NCI-H187 (cell line): ENCODE measurements around the gene SCAF8.
A peak's percentile ranks its signal among the peaks of the same experiment; 100 is the strongest.
"Not testable (repeated sequence)": the region's sequence is repeated elsewhere in the genome, so short reads cannot be mapped to it uniquely, and the experiment has no call there.

Experiments
- DNase-seq, 2 experiments: peaks; one replicate each; lab custom pipeline; 2025; lab: John Stamatoyannopoulos, UW

Gene SCAF8, protein sequence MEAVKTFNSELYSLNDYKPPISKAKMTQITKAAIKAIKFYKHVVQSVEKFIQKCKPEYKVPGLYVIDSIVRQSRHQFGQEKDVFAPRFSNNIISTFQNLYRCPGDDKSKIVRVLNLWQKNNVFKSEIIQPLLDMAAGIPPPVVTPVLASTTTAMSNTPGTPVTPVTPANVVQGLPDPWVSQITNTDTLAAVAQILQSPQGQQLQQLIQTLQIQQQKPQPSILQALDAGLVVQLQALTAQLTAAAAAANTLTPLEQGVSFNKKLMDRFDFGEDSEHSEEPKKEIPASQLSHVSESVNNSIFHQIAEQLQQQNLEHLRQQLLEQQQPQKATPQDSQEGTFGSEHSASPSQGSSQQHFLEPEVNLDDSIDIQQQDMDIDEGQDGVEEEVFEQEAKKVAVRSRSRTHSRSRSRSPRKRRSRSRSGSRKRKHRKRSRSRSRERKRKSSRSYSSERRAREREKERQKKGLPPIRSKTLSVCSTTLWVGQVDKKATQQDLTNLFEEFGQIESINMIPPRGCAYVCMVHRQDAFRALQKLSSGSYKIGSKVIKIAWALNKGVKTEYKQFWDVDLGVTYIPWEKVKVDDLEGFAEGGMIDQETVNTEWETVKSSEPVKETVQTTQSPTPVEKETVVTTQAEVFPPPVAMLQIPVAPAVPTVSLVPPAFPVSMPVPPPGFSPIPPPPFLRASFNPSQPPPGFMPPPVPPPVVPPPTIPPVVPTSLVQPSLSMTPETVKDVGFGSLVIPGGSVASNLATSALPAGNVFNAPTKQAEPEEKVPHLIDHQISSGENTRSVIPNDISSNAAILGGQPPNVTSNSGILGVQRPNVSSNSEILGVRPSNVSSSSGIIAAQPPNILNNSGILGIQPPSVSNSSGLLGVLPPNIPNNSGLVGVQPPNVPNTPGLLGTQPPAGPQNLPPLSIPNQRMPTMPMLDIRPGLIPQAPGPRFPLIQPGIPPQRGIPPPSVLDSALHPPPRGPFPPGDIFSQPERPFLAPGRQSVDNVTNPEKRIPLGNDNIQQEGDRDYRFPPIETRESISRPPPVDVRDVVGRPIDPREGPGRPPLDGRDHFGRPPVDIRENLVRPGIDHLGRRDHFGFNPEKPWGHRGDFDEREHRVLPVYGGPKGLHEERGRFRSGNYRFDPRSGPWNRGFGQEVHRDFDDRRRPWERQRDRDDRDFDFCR (N-terminal part only)

DNA sequence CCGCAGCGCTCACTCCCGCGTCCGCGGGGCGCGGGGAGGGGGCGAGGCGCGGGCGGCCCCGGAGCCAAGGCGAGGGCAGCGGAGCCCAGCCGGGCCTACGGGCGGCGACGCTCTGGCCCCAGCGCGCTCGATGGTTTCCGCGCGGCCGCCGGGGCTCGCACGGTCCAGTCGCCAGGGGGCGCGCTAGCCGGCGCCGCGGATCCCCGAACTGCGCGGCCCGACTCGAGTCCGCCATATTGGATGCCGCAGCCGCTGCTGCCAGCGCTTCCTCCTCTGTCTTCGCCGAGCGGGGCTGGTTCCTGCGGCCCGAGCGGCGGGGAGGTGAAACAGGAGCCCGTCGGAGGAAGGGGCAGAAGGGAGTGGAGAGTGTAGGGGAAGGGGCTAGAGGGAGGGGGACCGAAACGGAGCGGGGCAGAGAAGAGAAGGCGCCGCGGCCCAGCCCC is at the start of gene SCAF8:
SCAF8 (plus strand) TSS at position 234 of the 443 bp plus-strand sequence. CDS start 485 bp downstream, outside the sequence.
- DNase-seq, result peak; percentile 53 to 73

DNA sequence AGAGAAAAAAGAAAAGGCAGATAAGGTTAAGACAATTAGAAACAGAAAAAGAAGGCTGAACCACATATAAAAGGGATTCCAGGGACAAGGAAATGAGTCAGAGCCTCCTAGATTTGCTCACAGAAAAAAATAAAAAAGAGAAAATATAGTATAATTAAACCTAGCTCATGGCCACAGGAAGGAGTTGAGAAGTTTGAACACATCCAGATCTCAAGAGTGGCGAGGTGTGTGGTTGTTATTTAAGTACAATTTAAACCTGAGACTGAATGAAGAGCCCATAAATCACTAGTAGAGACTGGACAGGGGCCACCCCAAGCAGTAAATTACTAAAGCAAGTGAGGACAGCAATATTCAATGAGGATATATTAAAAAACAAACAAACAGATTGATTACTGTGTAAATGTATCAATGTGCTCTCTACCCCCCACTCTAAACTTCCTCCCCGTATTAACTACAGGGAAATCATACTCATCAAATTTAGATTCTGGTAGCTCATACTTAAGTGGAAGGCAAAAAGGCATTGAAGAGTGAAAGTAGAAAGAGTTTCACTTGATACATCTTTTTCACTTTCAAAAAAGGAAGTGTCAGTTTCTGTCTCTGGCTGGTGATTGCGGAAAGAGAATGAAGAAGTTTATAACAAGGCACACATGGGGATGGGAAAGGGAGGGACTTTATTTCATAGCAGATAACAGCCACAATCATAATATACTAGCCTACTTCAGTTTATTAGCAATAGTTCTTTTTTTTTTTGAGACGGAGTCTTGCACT is 49.3 kb upstream of the SCAF8 start:
- DNase-seq, result no peak

DNA sequence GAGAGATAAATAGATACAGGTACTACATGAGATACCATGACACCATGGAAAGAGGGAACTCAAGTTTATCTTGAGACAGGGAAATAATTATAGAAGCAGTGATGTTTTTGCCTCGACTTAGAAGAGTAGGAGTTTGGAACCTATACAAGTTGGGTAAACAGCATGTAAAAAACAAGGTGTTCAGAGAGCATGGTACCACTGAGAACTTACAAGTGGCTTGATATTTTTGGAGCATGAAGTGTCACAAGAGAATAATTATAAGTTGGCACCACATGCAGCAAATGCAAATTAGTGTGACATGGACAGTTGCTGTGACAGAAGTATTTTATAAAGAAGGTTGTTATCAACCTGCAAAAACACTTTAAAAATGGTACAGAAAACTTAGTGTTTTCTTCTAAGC is 47.1 kb upstream of the SCAF8 start:
- DNase-seq, result no peak

DNA sequence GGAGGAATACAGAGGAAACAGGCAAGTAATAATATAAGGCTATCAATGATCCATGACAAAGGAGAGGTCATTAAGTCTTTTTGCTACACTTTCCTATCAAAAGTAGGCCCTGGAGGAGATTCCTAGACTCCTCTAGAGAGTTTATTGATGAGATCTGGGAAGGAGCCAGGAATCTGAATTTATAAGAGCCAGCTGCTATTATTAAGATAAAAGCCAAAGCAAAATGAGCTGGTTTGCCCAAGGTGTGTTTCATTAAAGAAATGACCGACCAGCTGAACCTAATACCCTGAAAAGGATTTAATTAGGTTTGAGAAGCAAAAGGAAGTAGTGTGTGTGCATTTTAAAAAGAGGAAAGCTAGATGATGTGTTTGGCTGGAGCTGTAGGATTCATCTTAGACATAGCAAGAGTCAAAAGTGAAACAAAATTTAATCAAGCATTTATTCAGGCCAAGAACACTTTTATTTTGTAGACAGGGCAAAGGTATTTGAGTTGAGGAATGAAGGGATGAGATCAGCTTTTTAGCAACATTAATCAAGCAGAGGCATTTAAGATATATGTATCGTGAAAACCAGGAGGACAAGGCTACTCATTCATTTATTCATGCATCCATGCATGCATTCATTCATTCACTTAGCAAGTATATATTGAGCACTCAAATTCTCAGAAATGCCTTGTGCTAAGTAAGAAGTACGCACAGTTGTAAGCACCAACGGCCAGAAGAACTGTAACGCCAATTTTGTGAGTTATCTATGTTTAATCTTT is 43.5 kb upstream of the SCAF8 start:
- no peak for DNase-seq

DNA sequence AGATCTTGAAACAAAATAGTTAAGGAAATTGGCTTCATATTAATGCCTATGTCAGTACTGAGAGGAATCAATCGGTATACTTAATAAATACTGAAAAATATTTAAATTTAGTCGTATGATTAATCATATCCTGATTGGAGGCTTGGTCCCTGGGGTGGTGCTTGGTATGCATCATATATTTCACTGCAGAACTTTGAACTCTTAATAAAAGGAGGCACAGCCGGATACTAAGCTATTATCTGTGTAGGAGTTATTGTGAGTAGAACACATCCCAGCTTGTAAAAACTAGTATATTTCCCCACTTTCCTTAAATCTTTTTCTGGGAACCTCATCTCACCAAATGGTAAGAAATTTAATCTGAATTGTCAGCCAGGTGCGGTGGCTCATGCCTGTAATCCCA is 42.4 kb upstream of the SCAF8 start:
- DNase-seq, result no peak

DNA sequence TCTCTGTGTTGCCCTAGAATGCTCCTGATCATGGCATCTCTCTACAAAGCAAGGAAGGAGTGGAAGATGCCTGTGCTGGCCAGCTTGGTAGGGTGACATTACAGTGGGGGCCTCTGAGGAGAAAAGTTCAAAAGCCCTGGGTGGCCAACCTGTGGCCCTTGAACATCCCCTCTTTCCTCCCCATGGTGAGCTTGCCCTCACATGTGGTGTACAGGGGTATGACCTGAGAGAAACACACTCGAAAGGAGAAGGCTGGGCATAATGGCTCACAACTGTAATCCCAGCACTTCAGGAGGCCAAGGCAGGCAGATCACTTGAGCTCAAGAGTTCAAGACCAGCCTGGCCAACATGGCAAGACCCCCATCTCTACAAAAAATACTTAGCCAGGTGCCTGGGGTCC is 36.6 kb upstream of the SCAF8 start:
- no peak for DNase-seq

DNA sequence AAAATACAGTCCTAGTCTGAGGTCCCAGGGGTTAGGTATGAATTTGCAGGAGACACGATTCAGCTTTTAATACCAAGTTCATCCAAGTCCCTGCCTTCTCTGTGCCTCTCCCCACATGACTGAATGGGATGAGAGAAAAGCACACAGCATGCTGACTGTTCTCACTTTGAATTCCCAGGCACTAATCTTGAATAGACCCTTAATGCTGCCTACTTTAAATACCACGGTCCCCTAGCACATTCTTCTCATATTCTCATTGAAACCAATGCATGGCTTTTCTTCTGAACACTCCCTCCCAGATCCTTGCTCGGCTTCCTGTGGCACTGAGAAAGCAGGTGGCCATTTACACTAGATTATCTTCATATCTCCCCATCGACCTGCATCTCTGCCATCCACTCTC is 30.1 kb upstream of the SCAF8 start:
- DNase-seq, result no peak

DNA sequence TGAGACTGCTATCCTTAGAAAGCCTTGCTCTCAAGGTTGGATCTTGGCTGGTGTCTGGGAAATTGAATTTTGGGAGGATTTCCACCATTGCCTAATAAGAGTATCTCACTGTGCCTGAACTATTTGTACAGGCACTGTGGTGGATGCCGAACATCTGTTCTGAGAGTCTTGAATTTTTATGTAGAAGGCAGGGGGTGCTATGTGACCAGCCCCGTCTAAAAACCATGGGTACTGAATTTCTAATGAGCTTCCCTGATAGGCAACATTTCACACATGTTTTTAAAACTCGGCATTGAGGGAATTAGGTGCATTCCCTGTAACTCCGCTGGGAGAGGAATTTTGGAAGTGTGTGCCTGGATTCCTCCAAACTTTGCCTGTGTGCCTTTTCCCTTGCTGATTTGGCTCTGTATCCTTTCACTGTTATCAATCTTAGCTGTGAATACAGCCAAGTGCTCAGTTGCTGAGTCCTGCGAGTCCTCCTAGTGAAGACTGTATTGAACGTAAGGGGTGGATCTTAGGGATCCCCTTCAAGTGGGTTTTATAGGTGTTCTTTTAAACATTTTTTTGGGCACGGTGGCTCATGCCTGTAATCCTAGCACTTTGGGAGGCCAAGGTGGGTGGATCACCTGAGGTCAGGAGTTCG is 27.6 kb upstream of the SCAF8 start:
- DNase-seq, result no peak

DNA sequence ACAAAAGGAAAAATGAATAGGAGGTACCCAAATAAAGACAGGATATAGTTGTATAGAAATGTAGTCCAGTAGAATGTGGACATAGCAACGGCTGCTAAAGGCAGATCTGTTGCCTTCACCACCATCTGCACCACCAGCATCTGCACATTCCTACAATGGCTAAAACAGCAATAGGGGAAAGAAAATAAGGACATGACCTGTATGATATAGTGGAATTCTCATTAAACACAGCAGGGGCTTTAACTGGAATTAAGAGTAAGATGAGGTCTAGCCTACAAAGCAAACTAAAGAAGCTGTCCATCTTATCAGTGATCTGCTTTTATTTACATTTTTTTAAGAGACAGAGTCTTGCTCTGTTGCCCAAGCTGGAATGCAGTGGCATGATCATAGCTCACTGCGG is 26.8 kb upstream of the SCAF8 start:
- no peak for DNase-seq

DNA sequence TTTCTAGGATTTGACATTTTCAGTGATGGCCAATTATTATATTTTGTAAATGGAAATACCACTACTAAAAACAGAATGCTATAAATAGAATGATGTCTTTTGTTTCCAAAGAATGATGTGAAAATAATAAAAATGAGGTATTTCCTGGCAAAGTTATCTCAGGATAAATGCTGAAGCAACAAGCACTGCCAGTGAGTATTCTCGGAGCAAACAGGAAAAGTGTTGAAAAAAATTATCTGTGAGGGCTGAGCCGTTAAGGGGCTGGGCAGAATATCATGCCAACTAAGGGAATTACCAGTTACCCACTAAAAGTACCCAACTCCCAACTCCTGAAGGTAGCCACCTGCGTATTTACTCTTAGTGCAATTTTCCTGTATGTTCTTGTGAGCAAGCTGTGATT is 23.6 kb upstream of the SCAF8 start:
- DNase-seq, result no peak

DNA sequence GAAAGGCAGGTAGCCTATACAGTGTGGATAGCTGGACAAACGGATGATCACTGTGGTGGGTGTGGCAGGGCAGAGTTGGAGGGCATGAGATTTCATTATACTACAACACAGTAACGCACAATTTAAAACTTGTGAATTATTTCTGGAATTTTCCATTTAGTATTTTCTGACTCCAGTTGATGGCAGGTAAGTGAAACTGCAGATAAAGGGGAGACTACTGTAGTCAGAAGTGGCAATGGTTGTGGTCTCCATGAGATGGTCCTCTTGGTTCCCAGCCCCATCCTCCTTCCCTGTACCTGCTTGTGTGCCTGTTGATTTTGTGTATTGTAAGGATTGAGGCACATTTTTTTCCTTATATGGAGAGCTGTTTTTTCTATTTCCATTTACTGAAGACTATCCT is 22.5 kb upstream of the SCAF8 start:
- no peak for DNase-seq

DNA sequence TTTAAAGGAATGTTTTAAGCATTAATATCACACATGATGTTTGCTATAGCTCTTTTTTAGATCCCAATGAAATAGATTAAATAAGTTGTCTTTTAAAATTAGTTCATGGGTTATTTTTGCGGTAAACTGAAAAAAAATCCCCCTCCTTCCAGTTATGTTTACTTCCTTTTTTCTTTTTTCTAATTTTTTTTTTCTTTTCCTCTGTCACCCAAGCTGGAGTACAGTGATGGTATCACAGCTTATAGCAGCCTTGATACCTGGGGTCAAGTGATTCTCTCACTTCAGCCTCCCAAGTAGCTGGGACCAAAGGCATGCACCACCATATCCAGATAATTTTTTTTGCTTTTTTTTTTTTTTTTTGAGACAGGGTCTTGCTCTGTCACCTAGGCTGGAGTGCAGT is 17.8 kb upstream of the SCAF8 start:
- DNase-seq, result no peak

DNA sequence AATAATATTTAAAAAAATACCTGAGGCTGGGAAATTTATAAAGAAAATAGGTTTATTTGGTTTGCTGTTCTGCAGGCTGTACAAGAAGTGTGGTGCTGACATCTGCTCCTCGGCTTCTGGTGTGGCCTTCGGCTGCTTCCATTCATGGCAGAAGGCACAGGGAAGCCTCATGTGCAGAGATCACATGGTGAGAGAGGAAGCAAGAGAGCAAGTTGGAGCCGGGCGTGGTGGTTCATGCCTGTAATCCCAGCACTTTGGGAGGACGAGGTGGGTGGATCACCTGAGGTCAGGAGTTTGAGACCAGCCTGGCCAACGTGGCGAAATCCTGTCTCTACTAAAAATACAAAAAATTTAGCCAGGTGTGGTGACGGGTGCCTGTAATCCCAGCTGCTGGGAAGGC is 16.9 kb upstream of the SCAF8 start:
- DNase-seq, result not testable (repeated sequence)

DNA sequence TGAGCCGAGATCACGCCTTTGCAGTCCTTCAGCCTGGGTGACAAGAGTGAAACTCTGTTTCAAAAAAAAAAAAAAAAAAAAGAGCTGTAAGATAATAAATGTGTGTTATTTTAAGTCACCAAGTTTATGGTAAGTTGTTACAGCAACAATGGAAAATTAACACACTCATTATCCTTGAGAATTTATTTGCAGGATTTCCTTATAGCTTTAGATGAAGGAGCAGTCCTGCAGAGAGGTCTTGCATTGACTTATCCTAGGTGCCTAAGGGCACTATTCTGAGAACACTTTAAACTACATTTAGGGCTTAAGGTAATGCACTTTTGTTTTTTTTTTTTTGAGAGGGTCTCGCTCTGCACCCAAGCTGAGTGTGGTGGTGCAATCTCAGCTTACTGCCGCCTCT is 13.8 kb upstream of the SCAF8 start:
- DNase-seq, result no peak

DNA sequence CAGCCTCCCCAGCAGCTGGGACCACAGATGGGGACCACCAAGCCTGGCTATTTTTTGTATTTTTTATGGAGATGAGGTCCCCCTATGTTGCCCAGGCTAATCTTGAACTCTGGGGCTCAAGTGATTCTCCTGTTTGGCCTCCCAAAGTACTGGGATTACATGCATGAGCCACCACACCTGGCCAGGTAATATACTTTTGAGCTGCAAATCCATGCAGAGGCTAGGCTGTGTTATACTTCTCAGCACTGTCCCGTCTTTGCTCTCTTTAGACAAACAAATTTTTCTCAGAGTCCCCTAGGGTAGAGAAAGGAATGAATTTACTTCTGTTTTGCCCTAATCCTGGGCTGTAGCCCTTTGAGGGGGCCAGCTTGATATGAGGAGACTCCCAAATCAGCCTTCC is 13.4 kb upstream of the SCAF8 start:
- DNase-seq, result no peak

DNA sequence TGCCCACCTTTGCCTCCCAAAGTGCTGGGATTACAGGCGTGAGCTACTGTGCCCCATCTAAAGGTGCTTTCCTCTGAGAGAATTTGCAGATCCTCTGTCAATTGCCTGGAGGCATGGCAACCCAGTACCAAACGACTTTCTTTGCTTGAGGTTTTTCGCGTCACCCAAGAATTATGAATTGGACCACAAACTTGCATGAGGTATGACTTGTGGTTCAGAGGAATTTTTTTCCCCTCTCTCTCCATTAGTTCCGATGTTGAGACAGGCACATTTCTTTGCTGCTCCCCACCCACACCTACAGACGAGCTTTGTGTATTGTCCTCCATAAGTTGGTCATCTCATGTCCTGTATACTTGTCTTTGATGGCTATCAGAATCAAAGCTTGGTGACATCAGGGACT is 11.8 kb upstream of the SCAF8 start:
- DNase-seq, result no peak

DNA sequence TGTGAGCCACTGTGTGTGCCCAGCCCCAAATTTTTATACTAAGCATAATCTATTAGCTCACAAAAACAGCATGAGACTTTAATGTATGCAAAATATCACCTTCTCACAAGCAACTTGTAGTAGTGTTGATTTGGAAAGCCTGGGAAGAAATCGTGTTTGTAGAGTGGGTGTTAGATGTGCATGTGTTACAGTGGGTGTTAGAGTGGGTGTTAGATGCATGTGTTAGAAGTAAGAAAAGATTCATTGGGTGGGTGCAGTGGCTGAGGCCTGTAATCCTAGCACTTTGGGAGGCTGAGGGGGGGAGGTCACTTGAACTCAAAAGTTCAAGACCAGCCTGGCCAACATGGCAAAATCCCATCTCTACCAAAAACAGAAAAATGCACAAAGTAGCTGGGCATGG is 6.3 kb upstream of the SCAF8 start:
- no peak for DNase-seq

DNA sequence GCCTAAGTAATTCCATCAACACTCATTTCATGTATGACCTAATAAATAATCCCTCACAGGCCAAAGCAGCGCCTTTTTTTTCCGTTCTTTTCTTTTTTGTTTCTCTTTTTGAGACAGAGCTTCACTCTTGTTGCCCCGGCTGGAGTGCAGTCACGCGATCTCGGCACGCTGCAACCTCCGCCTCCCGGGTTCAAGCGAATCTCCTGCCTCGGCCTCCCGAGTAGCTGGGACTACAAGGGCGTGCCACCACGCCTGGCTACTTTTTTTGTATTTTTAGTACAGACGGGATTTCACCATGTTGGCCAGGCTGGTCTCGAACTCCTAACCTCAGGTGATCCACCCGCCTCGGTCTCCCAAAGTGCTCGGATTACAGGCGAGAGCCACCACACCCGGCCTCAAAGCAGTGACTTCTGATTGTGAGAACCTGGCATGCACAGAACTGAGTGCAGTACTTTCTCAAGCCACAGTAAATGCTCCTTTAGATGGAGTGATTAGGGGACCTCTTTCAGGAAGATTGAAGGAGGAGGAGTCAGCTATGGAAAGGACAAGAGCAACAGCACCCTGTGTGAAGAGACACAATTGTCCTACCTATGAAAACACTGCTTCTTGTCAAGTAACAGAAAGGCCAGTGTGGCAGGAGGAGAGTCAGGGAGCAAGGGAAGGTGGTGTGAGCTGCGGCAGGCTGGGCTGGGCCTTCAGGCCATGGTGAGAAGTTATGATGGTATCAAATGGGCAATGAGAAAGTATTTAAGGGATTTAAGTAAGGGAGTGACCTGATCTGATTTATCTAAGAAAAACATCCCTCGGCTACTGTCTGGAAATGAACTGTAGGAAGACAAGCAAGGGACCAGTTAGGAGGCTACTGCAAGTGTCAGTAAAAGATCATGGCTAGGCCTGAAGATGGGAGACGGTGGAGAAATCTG is 1.7 kb upstream of the SCAF8 start:
- DNase-seq, result no peak

DNA sequence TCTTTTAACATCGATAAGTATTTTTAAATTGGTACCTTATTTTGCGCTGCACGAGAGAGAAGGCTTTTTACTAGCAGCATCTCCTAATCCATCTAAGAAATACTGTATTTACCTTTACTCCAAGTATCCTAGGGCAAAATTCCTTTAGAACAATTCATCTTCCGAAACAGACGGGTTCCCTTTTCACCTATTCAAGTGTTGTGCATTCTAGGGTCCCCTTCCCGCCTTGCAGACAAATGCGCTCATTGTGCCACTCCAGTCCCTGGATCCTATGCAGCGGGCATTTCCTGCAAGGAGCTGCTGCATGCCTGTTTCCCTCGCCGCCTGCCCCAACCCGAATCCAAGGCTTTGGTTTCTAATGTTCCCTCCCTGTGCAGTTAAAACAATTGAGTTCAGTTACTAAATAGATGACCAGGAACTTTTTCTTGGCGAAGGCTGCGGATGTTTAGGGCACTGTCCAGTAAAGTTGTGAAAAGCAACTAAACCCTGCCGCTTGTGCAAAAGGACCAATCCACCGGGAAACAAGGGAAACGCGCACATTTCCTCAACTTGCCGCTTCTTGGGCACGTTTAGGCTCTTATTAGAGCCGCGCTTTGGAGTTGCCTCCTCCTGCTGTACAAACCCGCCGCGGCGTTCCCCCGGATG is 556 bp upstream of the SCAF8 start:
- peak in 1 of 2 experiments; percentile 73 for DNase-seq
